WERI-Rb-1 (cell line): ENCODE data around the gene PTP4A2.

Source experiments
- DNase-seq: peaks from one replicate; pipeline ENCODE4 v3.0.0-alpha.2; 2020
- H3K27ac ChIP-seq: fragments of 250-450 bp; sonication (Bioruptor Pico); 2 replicates; pipeline ENCODE4 v1.5.1; 2020; ENCODE audit warnings: mild to moderate bottlenecking, moderate library complexity
- H3K27me3 ChIP-seq: fragments of 250-450 bp; sonication (Bioruptor Pico); 2 replicates; pipeline ENCODE4 v1.5.1; 2021; ENCODE audit warnings: mild to moderate bottlenecking, low read depth, moderate library complexity; ENCODE audit not compliant: insufficient read depth, severe bottlenecking
- H3K36me3 ChIP-seq: fragments of 250-450 bp; sonication (Bioruptor Pico); 2 replicates; pipeline ENCODE4 v1.5.1; 2020; ENCODE audit warnings: mild to moderate bottlenecking, moderate library complexity
- H3K4me3 ChIP-seq: 2 replicates; pipeline ENCODE4 v1.5.1; 2011; ENCODE audit warnings: low read depth, mild to moderate bottlenecking, control low read depth, low read length
- H3K9me3 ChIP-seq: fragments of 250-450 bp; sonication (Bioruptor Pico); 2 replicates; pipeline ENCODE4 v1.5.1; 2021; ENCODE audit warnings: mild to moderate bottlenecking, moderate library complexity; ENCODE audit not compliant: severe bottlenecking
- TF ChIP-seq, protein P1 (sequence below): IDR thresholded peaks from 2 replicates; pipeline ENCODE4 v1.5.1; 2011; ENCODE audit warnings: low read depth, mild to moderate bottlenecking, control low read depth, inconsistent platforms, low read length

PTP4A2 gene

DNA sequence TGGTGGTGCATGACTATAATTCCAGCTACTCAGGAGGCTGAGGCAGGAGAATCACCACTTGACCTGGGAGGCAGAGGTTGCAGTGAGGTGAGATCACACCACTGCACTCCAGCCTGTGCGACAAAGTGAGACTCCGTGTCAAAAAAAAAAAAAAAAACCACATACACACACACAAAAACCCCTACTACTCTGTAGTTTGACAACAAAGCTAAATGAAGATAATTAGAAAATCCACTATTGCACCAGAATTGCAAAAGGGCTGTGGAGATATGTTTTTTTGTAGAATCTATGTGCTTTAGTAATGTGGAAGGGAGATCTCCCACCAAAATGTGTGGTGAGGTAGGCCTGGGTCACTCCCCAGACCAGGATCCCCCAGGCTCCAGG, 43.3 kb upstream of the PTP4A2 start:
- H3K27ac ChIP-seq = no peak overlapping the region
- H3K9me3 ChIP-seq = peaks cover 4% of the 10 kb centered on the region
- H3K4me3 ChIP-seq = no peak overlapping the region
- H3K36me3 ChIP-seq = no peaks in the 10 kb centered on the region
- DNase-seq = no peak
- no peaks in the 10 kb centered on the region for H3K27me3 ChIP-seq
- TF ChIP-seq, protein P1, sequence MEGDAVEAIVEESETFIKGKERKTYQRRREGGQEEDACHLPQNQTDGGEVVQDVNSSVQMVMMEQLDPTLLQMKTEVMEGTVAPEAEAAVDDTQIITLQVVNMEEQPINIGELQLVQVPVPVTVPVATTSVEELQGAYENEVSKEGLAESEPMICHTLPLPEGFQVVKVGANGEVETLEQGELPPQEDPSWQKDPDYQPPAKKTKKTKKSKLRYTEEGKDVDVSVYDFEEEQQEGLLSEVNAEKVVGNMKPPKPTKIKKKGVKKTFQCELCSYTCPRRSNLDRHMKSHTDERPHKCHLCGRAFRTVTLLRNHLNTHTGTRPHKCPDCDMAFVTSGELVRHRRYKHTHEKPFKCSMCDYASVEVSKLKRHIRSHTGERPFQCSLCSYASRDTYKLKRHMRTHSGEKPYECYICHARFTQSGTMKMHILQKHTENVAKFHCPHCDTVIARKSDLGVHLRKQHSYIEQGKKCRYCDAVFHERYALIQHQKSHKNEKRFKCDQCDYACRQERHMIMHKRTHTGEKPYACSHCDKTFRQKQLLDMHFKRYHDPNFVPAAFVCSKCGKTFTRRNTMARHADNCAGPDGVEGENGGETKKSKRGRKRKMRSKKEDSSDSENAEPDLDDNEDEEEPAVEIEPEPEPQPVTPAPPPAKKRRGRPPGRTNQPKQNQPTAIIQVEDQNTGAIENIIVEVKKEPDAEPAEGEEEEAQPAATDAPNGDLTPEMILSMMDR = no peak

DNA sequence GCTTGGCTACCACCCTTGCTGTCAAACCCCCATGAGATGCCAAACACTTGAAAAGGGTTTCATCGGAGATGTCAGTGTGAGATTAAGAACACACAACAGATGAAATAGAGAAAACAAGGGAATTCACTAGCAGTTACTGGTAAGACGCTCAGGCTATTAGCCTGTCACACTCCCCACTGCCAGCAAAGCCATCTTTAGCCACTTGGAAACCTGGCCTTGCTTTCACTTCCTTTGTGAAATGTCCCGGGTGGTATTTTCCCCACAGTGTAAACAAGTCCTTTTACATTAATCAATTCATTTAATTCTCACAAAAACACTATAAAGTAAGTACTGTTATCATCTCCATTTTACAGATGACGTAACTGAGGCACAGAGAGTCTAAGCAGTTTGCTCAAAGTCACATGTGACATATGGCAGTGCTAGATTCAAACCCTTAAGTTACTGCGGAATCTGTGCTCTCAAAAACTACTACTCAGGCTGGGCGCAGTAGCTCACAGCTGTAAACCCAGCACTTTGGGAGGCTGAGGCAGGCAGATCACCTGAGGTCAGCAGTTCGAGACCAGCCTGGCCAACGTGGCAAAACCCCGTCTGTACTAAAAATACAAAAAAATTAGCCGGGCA, 42.8 kb upstream of the PTP4A2 start:
- no peak for DNase-seq
- Histone ChIP-seq H3K27me3 (no peaks in the 10 kb centered on the region), H3K9me3 (peaks cover 4% of the 10 kb centered on the region), H3K27ac (no peak overlapping the region), H3K4me3 (no peak overlapping the region), H3K36me3 (no peaks in the 10 kb centered on the region)
- TF ChIP-seq, protein P1 = no peak

DNA sequence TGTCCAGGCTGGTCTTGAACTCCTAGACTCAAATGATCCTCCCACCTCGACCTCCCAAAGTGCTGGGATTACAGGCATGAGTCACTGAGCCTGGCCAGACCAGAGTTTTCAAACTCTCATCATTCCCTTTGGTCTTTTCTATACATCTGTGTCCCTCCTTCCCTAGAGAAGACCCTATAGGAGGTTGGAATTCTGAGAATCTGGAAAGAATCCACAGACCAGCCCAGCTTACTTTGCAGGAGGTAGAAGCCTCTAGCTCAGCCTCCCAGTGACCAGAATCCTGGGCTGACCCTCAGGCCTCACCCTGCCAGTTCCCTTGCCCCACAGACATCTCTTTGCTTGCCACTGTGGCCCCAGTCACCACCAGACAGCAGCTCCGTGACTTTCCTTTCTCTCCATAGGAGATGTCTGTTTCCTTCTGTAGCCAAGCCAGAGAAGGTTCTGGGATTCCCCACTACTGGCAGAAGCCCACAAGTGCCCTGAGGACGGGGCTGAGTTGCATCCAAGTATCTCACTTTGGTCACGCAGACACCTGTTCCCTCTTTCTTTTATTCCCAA, 40.8 kb upstream of the PTP4A2 start:
- Histone ChIP-seq H3K27me3 (no peaks in the 10 kb centered on the region), H3K4me3 (no peak overlapping the region), H3K9me3 (peaks cover 4% of the 10 kb centered on the region), H3K36me3 (no peaks in the 10 kb centered on the region), H3K27ac (no peak overlapping the region)
- TF ChIP-seq, protein P1 = no peak
- DNase-seq = no peak

DNA sequence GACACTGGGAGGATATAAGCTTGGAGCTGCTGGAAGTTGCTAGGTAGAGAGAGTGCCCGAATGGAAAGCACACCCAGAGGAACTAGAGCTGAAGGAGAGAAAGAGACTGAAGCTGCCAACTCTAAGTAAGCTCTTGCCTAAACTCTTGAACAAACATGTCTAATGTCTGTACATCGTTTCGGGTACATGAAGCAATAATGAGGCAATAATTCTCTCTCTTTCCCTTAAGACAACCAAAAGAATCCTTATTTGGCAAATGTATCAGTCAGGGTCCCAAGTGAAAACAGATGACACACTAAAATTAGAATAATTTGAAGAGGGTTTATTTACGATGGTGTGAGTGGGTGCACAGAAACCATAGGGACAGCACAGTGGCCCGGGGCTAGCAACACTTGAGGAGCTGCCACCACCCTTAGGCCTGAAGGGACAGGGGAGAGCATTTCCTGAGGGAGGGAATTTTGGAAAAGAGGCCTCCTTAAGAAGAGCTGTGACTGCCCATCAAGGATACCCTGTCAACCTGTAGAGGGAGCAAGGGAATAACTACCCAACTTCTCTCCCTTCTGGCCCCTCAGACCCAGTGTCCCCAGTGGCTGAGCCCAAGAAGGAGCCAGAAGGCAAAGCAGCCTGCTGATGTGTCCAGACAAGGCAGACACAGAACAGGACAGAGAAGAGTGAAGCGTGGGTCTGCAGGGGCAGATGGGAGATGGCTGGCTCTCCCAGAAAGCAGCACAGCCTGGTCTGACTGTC, 39.4 kb upstream of the PTP4A2 start:
- DNase-seq = peak; percentile 75
- H3K27me3 ChIP-seq = no peaks in the 10 kb centered on the region
- H3K36me3 ChIP-seq = no peaks in the 10 kb centered on the region
- H3K9me3 ChIP-seq = no peaks in the 10 kb centered on the region
- no peak overlapping the region for H3K4me3 ChIP-seq
- H3K27ac ChIP-seq = peak overlapping the region; percentile 34
- TF ChIP-seq, protein P1 = peak; percentile 76

DNA sequence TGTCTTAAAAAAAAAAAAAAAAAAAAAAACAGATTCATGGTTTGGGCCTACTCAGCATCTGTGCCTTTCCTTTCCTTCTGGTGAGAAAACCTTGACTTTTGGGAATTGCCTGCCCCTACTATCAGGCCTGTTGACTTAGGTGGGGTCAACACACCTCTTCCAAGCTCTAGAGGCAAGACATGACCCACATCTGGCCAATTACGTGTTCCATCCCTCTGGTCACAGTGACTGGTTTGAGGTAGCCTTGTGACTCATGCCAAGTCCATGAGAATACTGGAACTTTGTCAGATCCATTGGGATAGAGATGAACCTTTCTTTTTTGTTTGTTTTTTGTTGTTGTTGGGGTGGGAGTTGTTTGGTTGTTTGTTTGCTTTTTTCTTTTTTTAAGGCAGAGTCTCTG, 38.2 kb upstream of the PTP4A2 start:
- no peak for DNase-seq
- no peaks in the 10 kb centered on the region for H3K9me3 ChIP-seq
- H3K4me3 ChIP-seq = no peak overlapping the region
- no peaks in the 10 kb centered on the region for H3K27me3 ChIP-seq
- TF ChIP-seq, protein P1 = no peak
- H3K36me3 ChIP-seq = no peaks in the 10 kb centered on the region
- H3K27ac ChIP-seq = no peak overlapping the region
